ENCODE measurements around the gene FREY1. TPM values are rescaled to one million over a fixed set of nuclear protein-coding genes. Genes with fewer than 3 reads are reported as not detected.

The FREY1 gene
- polyA plus RNA-seq, 3 donors, result 0.37 TPM; not detected in 2

GRCh38 chr11:45869551-45869950 lies 37.5 kb downstream of the FREY1 start:
- no peaks in the 10 kb centered on the region for H3K4me1 Mint-ChIP-seq
- Histone ChIP-seq H3K4me3 (replicated peaks in 1 of 3; ENCODE audit: low read depth in 2 of 3, low read length in 3 of 3) (no peak overlapping the region), H3K27me3 (ENCODE audit: control insufficient read depth in 2 of 2, insufficient read depth in 2 of 2, low read length in 2 of 2) (no peaks in the 10 kb centered on the region), H3K4me2 (replicated peaks; ENCODE audit: extremely low read depth, low read length, poor library complexity, severe bottlenecking) (no peak overlapping the region), H2AFZ (ENCODE audit: insufficient read depth, low read depth, low read length, poor library complexity, severe bottlenecking) (no peak overlapping the region), H3K4me1 (ENCODE audit: control insufficient read depth in 1 of 2, insufficient read depth in 2 of 2, low read length in 2 of 2) (no peaks in the 10 kb centered on the region), H3K36me3 (replicated peaks in 1 of 2; ENCODE audit: control insufficient read depth in 1 of 2, insufficient read depth in 2 of 2, low read length in 2 of 2) (peaks cover 81 to 98% of the 10 kb centered on the region in 2 donors), H3K9ac (ENCODE audit: insufficient read depth, low read length, poor library complexity, severe bottlenecking) (no peak overlapping the region), H3K79me2 (ENCODE audit: insufficient read depth, low read length) (no peaks in the 10 kb centered on the region), H3K9me3 (replicated peaks in 1 of 2; ENCODE audit: control insufficient read depth in 1 of 2, insufficient read depth in 1 of 2, low read length in 2 of 2) (no peaks in the 10 kb centered on the region), H4K20me1 (ENCODE audit: insufficient read depth, low read length) (no peaks in the 10 kb centered on the region), H3K27ac (ENCODE audit: low read depth in 1 of 2, low read length in 2 of 2) (no peak overlapping the region)
- TF ChIP-seq CTCF (IDR thresholded peaks at IDR 0.05), result no peak
- WGBS (ENCODE audit: insufficient coverage), result 100% methylated on average over 11 of the region's 12 CpGs
- intact Hi-C loops (cut with micrococcal nuclease), result no loop called here
- no peak for DNase-seq
- no peak overlapping the region for H3K4me3 Mint-ChIP-seq
- peak overlapping the region in 2 of 7 donors; percentile 4 to 21 for H3K27ac Mint-ChIP-seq
- peaks cover 86 to 95% of the 10 kb centered on the region in 2 donors for H3K36me3 Mint-ChIP-seq
- peaks cover 0 to 2% (median 0%) of the 10 kb centered on the region in 7 donors for H3K9me3 Mint-ChIP-seq
- no peaks in the 10 kb centered on the region for H3K27me3 Mint-ChIP-seq (ENCODE audit: low read depth in 3 of 3)

GRCh38 chr11:45864041-45864440 lies 43.0 kb downstream of the FREY1 start:
- Histone ChIP-seq H3K79me2 (ENCODE audit: insufficient read depth, low read length) (no peaks in the 10 kb centered on the region), H3K27ac (ENCODE audit: low read depth in 1 of 2, low read length in 2 of 2) (no peak overlapping the region), H3K36me3 (replicated peaks in 1 of 2; ENCODE audit: control insufficient read depth in 1 of 2, insufficient read depth in 2 of 2, low read length in 2 of 2) (peaks cover 86 to 100% of the 10 kb centered on the region in 2 donors), H3K4me3 (replicated peaks in 1 of 3; ENCODE audit: low read depth in 2 of 3, low read length in 3 of 3) (no peak overlapping the region), H3K4me1 (ENCODE audit: control insufficient read depth in 1 of 2, insufficient read depth in 2 of 2, low read length in 2 of 2) (no peaks in the 10 kb centered on the region), H3K27me3 (ENCODE audit: control insufficient read depth in 2 of 2, insufficient read depth in 2 of 2, low read length in 2 of 2) (no peaks in the 10 kb centered on the region), H3K9me3 (replicated peaks in 1 of 2; ENCODE audit: control insufficient read depth in 1 of 2, insufficient read depth in 1 of 2, low read length in 2 of 2) (no peaks in the 10 kb centered on the region), H3K4me2 (replicated peaks; ENCODE audit: extremely low read depth, low read length, poor library complexity, severe bottlenecking) (no peak overlapping the region), H3K9ac (ENCODE audit: insufficient read depth, low read length, poor library complexity, severe bottlenecking) (no peak overlapping the region), H4K20me1 (ENCODE audit: insufficient read depth, low read length) (peaks cover 13% of the 10 kb centered on the region), H2AFZ (ENCODE audit: insufficient read depth, low read depth, low read length, poor library complexity, severe bottlenecking) (no peak overlapping the region)
- Mint-ChIP-seq H3K4me1 (no peaks in the 10 kb centered on the region), H3K27me3 (ENCODE audit: low read depth in 3 of 3) (no peaks in the 10 kb centered on the region), H3K27ac (no peak overlapping the region), H3K36me3 (peaks cover 87 to 99% of the 10 kb centered on the region in 2 donors), H3K4me3 (no peak overlapping the region), H3K9me3 (peaks cover 0 to 2% (median 0%) of the 10 kb centered on the region in 7 donors)
- intact Hi-C loops (cut with micrococcal nuclease), result no loop called here
- DNase-seq, result no peak
- no peak for TF ChIP-seq CTCF (IDR thresholded peaks at IDR 0.05)
